Measurements from ENCODE around the gene ADSL.
"Not testable (repeated sequence)": the region's sequence is repeated elsewhere in the genome, so short reads cannot be mapped to it uniquely, and the experiment has no call there.

ADSL gene

DNA sequence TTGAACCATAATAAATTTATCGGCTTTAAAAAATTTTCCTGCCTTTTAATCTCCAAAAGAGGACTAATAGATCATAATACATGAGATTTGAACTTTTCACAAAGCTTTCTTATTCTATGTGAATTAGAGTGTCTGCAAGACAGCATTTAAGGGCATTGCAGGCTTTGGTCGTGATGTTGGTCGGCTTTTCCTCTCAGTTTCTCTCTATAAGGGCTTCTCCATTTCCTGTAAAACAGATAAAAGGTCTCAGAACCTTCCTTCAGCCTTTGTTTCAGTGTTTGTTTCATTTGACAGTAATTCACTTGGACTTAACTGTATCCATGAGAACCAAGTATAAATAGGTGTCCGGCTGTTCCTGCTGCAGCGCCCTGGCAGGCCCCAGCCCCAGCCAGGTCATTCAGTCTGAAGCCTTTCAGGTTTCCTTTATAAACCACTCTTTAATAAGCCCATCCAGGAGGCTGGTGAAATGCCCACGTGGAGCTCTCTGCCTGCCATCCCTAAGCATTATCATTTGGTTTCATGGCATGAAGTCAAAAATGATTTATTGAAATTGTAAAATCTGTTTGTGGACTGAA, 37.2 kb upstream of the ADSL start:
- no peak overlapping the region for H3K4me3 ChIP-seq (replicated peaks; ENCODE audit: low read depth, low read length)
- H3K36me3 ChIP-seq (ENCODE audit: control insufficient read depth, insufficient read depth, low read length): peaks cover 18% of the 10 kb centered on the region
- TF ChIP-seq CTCF (IDR thresholded peaks at IDR 0.05; ENCODE audit: insufficient read depth, low read length, poor library complexity, severe bottlenecking): no peak
- DNase-seq (ENCODE audit: extremely low read depth, insufficient read length): no peak
- no peaks in the 10 kb centered on the region for H3K27me3 ChIP-seq (replicated peaks; ENCODE audit: control insufficient read depth, insufficient read depth, low read length)

- Histone ChIP-seq H3K36me3 (ENCODE audit: control insufficient read depth, insufficient read depth, low read length) (peaks cover 18% of the 10 kb centered on the region), H3K4me3 (replicated peaks; ENCODE audit: low read depth, low read length) (no peak overlapping the region), H3K27me3 (replicated peaks; ENCODE audit: control insufficient read depth, insufficient read depth, low read length) (no peaks in the 10 kb centered on the region)
- no peak for DNase-seq (ENCODE audit: extremely low read depth, insufficient read length)
- TF ChIP-seq CTCF (IDR thresholded peaks at IDR 0.05; ENCODE audit: insufficient read depth, low read length, poor library complexity, severe bottlenecking): no peak
These were observed 36.7 kb upstream of the ADSL start for GRCh38 chr22:40309631-40310030.

DNA sequence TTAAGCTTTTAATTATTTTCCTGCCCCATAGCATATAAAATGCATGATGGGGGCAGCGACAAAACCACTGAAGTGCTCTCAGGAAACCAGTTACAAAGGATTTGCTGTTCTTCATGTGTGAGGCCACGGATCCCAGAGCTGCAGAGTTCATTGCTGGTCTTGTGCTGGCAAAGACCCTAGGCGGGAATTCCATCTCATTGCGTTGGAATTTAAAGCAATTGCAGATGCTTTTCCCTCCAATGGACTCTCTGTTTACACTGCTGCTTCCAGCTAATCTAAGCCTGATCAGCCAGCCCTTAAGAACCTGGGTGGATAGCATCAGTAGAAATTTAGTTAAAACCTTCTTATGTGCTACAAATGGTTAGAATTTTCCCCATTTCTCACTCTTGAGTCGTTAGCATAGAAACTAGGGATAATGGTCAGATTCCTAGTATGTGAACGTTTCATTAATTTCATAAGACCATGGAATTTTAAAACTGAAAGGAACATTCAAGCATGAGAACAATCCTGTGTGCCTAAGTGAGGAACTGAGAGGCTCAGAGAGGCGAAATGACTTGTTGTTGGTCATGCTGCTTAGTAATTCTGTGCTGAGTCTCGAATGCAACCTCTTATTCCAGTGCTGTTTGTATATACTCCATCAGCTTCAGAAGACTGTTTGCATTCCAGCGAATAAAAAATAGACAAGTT, 36.1 kb upstream of the ADSL start:
- H3K27me3 ChIP-seq (replicated peaks; ENCODE audit: control insufficient read depth, insufficient read depth, low read length): no peaks in the 10 kb centered on the region
- H3K36me3 ChIP-seq (ENCODE audit: control insufficient read depth, insufficient read depth, low read length): peaks cover 18% of the 10 kb centered on the region
- no peak overlapping the region for H3K4me3 ChIP-seq (replicated peaks; ENCODE audit: low read depth, low read length)
- TF ChIP-seq CTCF (IDR thresholded peaks at IDR 0.05; ENCODE audit: insufficient read depth, low read length, poor library complexity, severe bottlenecking): no peak
- DNase-seq (ENCODE audit: extremely low read depth, insufficient read length): no peak

- H3K36me3 ChIP-seq (ENCODE audit: control insufficient read depth, insufficient read depth, low read length): peaks cover 22% of the 10 kb centered on the region
- no peak for TF ChIP-seq CTCF (IDR thresholded peaks at IDR 0.05; ENCODE audit: insufficient read depth, low read length, poor library complexity, severe bottlenecking)
- H3K4me3 ChIP-seq (replicated peaks; ENCODE audit: low read depth, low read length): no peak overlapping the region
- no peaks in the 10 kb centered on the region for H3K27me3 ChIP-seq (replicated peaks; ENCODE audit: control insufficient read depth, insufficient read depth, low read length)
- no peak for DNase-seq (ENCODE audit: extremely low read depth, insufficient read length)
These were observed 35.6 kb upstream of the ADSL start for GRCh38 chr22:40310768-40311120.

- H3K27me3 ChIP-seq (replicated peaks; ENCODE audit: control insufficient read depth, insufficient read depth, low read length); H3K4me3 ChIP-seq (replicated peaks; ENCODE audit: low read depth, low read length); DNase-seq (ENCODE audit: extremely low read depth, insufficient read length): not testable (repeated sequence)
- H3K36me3 ChIP-seq (ENCODE audit: control insufficient read depth, insufficient read depth, low read length): peaks cover 23% of the 10 kb centered on the region
These were observed 34.7 kb upstream of the ADSL start for GRCh38 chr22:40311646-40312045.

DNA sequence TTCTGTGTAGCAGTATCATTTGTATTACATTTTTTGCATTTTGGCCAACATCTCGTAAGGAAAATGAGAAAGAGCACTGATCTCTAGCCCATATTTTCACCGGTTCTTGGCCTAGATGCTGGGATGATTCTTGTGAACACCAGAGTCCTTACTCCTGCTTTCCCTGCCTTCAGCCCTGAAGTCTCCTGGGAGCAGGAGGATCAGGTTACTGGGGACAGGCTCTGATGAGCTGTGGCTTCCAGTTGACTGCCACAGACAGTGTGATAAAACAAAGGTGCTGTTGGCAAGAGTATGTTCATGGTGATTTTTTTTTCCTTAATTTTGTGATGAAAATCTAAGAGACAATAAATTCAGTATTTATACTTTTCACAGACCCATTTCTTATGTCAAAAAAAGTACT, 34.2 kb upstream of the ADSL start:
- Histone ChIP-seq H3K27me3 (replicated peaks; ENCODE audit: control insufficient read depth, insufficient read depth, low read length) (no peaks in the 10 kb centered on the region), H3K4me3 (replicated peaks; ENCODE audit: low read depth, low read length) (no peak overlapping the region), H3K36me3 (ENCODE audit: control insufficient read depth, insufficient read depth, low read length) (peaks cover 22% of the 10 kb centered on the region)
- DNase-seq (ENCODE audit: extremely low read depth, insufficient read length): no peak
- no peak for TF ChIP-seq CTCF (IDR thresholded peaks at IDR 0.05; ENCODE audit: insufficient read depth, low read length, poor library complexity, severe bottlenecking)

Measured in GM06990 (cell line).